G401.6 (cell line): ENCODE measurements around the gene UQCR11.

Experiments
- FAIRE-seq: peaks from 2 replicates; lab custom pipeline; 2012; peaks lifted over from hg19 to GRCh38; lab: Jason Lieb, UNC

Gene UQCR11

GRCh38 chr19:1615156-1615765 is 10.0 kb upstream of the UQCR11 start:
- no peak for FAIRE-seq

GRCh38 chr19:1613808-1614570 is 8.7 kb upstream of the UQCR11 start:
- no peak for FAIRE-seq

GRCh38 chr19:1613146-1613545 is 7.9 kb upstream of the UQCR11 start:
- no peak for FAIRE-seq

- no peak for FAIRE-seq
Measured at GRCh38 chr19:1612114-1613086, 7.1 kb upstream of the UQCR11 start.

GRCh38 chr19:1611353-1611752 is 6.1 kb upstream of the UQCR11 start:
- FAIRE-seq: no peak

- no peak for FAIRE-seq
Measured at GRCh38 chr19:1610579-1610978, 5.3 kb upstream of the UQCR11 start.

GRCh38 chr19:1609680-1610474 is 4.6 kb upstream of the UQCR11 start:
- FAIRE-seq: no peak

- FAIRE-seq: no peak
Measured at GRCh38 chr19:1609103-1609396, 3.8 kb upstream of the UQCR11 start.

- FAIRE-seq: no peak
Measured at GRCh38 chr19:1608359-1609102, 3.3 kb upstream of the UQCR11 start.

- no peak for FAIRE-seq
Measured at GRCh38 chr19:1606138-1606651, 933 bp upstream of the UQCR11 start.

- no peak for FAIRE-seq
Measured at GRCh38 chr19:1602091-1602707, 3.1 kb downstream of the UQCR11 start.

GRCh38 chr19:1601613-1602064 is 3.6 kb downstream of the UQCR11 start:
- FAIRE-seq: no peak

- no peak for FAIRE-seq
Measured at GRCh38 chr19:1599460-1599846, 5.8 kb downstream of the UQCR11 start.

GRCh38 chr19:1598777-1599459 is 6.3 kb downstream of the UQCR11 start:
- FAIRE-seq: no peak

- FAIRE-seq: no peak
Measured at GRCh38 chr19:1593501-1593772, 11.8 kb downstream of the UQCR11 start.

- FAIRE-seq: no peak
Measured at GRCh38 chr19:1592755-1593500, 12.3 kb downstream of the UQCR11 start, which contains the start of gene MBD3. Gene MBD3 (minus strand): TSS chr19:1592865. CDS start chr19:1592631, 234 bp downstream.

- no peak for FAIRE-seq
Measured at GRCh38 chr19:1592024-1592754, 13.1 kb downstream of the UQCR11 start.

GRCh38 chr19:1591421-1592023 is 13.7 kb downstream of the UQCR11 start:
- FAIRE-seq: no peak
